Osteocyte (in vitro differentiated cells): Measurements from ENCODE around the gene TBPL1. TPM values are rescaled to one million over a fixed set of nuclear protein-coding genes. Genes with fewer than 3 reads are reported as not detected.
A peak's percentile ranks its signal among the peaks of the same experiment; 100 is the strongest.
"Not testable (repeated sequence)": the region's sequence is repeated elsewhere in the genome, so short reads cannot be mapped to it uniquely, and the experiment has no call there.

Experiments
- DNase-seq: peaks from one replicate; pipeline ENCODE4 v3.0.0; 2021; ENCODE audit warnings: mixed read lengths; ENCODE audit not compliant: unreplicated experiment; ENCODE audit errors: extremely low spot score
- H3K27ac Mint-ChIP-seq: one replicate; pipeline ENCODE4 v1.8.0; 2021; ENCODE audit warnings: mild to moderate bottlenecking, mixed read lengths; ENCODE audit not compliant: unreplicated experiment
- H3K27me3 Mint-ChIP-seq: one replicate; pipeline ENCODE4 v1.8.0; 2021; ENCODE audit warnings: mixed read lengths; ENCODE audit not compliant: unreplicated experiment
- H3K36me3 Mint-ChIP-seq: one replicate; pipeline ENCODE4 v1.8.0; 2021; ENCODE audit warnings: mixed read lengths; ENCODE audit not compliant: unreplicated experiment
- H3K4me1 Mint-ChIP-seq: one replicate; pipeline ENCODE4 v1.8.0; 2021; ENCODE audit warnings: mixed read lengths; ENCODE audit not compliant: unreplicated experiment
- H3K4me3 Mint-ChIP-seq: one replicate; pipeline ENCODE4 v1.8.0; 2021; ENCODE audit warnings: mild to moderate bottlenecking, moderate library complexity, mixed read lengths; ENCODE audit not compliant: unreplicated experiment
- H3K9me3 Mint-ChIP-seq: one replicate; pipeline ENCODE4 v1.8.0; 2021; ENCODE audit warnings: mixed read lengths; ENCODE audit not compliant: unreplicated experiment
- total RNA-seq: library from RNA; stranded (reverse); gene quantifications from 2 replicates; pipeline ENCODE4 v1.2.1, GENCODE V29; 2021
- TF ChIP-seq, protein P1 (sequence below): fragments of 200-600 bp; sonication (generic); IDR thresholded peaks from 2 replicates; pipeline ENCODE4 v1.5.0; 2021; ENCODE audit warnings: antibody characterized with exemption, mild to moderate bottlenecking, moderate library complexity

The TBPL1 gene
- total RNA-seq, 1 donor from 2014 or later = 35.0 TPM

DNA sequence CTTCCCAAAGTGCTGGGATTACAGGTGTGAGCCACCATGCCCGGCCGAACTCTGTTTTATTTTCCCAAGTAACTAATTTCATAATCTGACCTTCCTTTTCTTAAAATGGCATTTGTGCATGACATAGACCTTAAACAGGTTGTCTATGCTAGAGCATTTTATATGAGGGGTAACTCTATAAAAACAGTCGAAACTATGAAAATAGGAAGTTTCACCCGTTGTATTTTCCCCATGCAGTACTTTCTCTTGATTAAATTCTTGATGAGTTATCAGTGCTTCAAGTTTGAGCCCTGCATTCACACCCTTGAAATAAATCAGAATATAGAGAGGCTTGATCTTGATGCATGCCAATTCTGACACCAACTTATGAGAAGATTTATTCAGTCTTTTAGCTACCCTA lies 11.7 kb downstream of the TBPL1 start:
- Mint-ChIP-seq H3K9me3 (no peaks in the 10 kb centered on the region), H3K4me1 (peaks cover 56% of the 10 kb centered on the region), H3K27me3 (no peaks in the 10 kb centered on the region), H3K4me3 (no peak overlapping the region), H3K36me3 (no peaks in the 10 kb centered on the region), H3K27ac (peak overlapping the region; percentile 29)
- DNase-seq = no peak
- TF ChIP-seq, protein P1, sequence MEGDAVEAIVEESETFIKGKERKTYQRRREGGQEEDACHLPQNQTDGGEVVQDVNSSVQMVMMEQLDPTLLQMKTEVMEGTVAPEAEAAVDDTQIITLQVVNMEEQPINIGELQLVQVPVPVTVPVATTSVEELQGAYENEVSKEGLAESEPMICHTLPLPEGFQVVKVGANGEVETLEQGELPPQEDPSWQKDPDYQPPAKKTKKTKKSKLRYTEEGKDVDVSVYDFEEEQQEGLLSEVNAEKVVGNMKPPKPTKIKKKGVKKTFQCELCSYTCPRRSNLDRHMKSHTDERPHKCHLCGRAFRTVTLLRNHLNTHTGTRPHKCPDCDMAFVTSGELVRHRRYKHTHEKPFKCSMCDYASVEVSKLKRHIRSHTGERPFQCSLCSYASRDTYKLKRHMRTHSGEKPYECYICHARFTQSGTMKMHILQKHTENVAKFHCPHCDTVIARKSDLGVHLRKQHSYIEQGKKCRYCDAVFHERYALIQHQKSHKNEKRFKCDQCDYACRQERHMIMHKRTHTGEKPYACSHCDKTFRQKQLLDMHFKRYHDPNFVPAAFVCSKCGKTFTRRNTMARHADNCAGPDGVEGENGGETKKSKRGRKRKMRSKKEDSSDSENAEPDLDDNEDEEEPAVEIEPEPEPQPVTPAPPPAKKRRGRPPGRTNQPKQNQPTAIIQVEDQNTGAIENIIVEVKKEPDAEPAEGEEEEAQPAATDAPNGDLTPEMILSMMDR = no peak

DNA sequence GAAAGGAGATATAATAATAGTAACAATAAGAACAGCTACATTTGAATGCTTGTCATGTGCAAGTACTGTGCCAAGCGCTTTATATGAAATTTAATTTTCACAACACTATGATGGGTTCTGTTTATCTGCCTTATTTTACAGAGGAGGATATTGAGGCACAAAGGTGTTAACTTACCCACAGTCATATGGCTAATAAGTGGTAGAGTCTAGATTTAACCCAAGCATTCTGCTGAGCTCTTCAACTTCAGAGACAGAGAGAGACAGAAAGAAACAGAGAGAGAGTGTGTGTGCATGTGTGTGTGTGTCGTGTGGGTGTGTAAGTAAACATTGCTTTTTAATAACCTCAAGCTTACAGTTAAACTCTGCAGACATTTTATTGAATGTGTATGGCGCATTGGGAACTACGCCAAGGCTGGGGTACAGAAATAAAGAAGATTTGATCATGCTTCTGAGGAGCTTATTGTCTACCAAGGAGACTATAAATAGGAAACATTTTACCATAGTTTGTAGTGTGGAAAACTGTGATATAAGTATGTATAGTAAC lies 12.9 kb downstream of the TBPL1 start:
- no peak overlapping the region for H3K27ac Mint-ChIP-seq
- peaks cover under 1% of the 10 kb centered on the region for H3K36me3 Mint-ChIP-seq
- H3K4me3 Mint-ChIP-seq = no peak overlapping the region
- no peak for DNase-seq
- no peaks in the 10 kb centered on the region for H3K27me3 Mint-ChIP-seq
- TF ChIP-seq, protein P1 = no peak
- no peaks in the 10 kb centered on the region for H3K9me3 Mint-ChIP-seq
- H3K4me1 Mint-ChIP-seq = peaks cover 59% of the 10 kb centered on the region

DNA sequence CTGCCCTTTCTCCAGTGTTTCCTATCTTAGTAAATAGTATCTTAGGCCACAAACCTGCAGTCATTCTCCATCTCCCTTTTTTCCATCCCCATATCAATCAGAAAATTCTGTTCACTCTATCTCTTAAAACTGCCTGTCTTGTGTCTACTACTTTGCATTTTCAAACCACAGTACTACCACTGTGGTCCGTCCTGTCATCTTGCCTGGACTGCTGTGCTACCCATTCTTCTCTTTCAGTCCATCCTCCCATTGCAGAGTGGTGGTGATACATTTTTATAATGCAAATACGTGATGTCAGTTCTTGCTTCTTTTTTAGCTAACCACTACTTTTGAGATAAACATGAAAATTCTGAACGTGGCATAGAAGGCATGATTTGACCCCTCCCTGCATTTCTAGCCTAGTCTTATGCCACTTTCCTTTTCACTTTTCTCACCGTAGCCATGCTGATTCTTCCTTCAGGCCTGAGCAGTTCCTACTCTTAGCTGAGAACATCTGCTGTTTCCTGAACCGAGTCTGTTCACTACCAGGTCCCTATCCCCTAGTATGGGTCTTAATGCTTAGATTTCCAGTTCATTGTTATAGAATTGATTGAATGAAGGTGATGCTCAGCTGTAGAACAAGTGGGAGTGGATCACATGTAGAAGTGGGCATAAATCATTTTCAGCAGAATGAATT lies 13.8 kb downstream of the TBPL1 start:
- Mint-ChIP-seq H3K9me3 (no peaks in the 10 kb centered on the region), H3K27me3 (no peaks in the 10 kb centered on the region), H3K4me1 (peaks cover 60% of the 10 kb centered on the region), H3K4me3 (no peak overlapping the region), H3K36me3 (peaks cover 2% of the 10 kb centered on the region), H3K27ac (peak overlapping the region; percentile 1)
- TF ChIP-seq, protein P1 = no peak
- DNase-seq = no peak

DNA sequence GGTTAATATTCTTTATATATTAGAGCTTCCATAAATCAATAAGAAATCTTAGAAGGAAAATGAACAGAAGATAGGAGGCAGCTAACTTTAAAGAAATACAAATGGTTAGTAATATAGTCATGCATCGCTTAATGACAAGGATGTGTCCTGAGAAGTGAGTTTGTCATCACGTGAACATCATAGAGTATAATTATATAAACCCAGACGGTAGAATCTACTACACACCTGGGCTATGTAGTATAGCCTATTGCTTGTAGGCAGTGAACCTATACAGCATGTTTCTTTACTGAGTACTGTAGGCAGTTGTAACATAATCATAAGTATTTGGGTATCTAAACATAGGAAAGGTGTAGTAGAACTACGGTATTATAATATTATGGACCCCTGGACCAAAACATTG lies 14.3 kb downstream of the TBPL1 start:
- Mint-ChIP-seq H3K36me3 (peaks cover 2% of the 10 kb centered on the region), H3K27ac (peak overlapping the region; percentile 1), H3K4me3 (no peak overlapping the region), H3K27me3 (no peaks in the 10 kb centered on the region), H3K4me1 (peaks cover 61% of the 10 kb centered on the region), H3K9me3 (no peaks in the 10 kb centered on the region)
- TF ChIP-seq, protein P1 = no peak
- no peak for DNase-seq

DNA sequence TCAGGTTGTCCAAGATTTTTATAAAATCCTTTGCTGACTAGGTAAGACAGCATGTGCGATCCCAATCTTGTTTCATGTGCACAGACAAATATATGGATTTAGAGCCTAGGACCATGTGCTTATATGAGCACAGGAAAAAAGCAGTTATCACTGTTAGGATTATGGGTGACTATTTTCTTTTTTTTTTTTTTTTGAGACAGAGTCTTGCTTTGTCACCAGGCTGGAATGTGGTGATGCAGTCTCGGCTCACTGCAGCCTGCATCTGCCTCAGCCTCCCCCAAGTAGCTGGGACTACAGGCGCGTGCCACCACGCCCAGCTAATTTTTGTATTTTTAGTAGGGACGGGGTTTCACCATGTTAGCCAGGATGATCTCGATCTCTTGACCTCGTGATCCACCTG lies 14.8 kb downstream of the TBPL1 start:
- not testable (repeated sequence) for H3K27me3 Mint-ChIP-seq, DNase-seq, H3K9me3 Mint-ChIP-seq, H3K27ac Mint-ChIP-seq, H3K36me3 Mint-ChIP-seq, H3K4me3 Mint-ChIP-seq
- H3K4me1 Mint-ChIP-seq = peaks cover 63% of the 10 kb centered on the region
